Fibroblast of lung (primary cell): Measurements from ENCODE around the gene PRKCD.

Source experiments
- EZH2 ChIP-seq: IDR thresholded peaks from 2 replicates; pipeline ENCODE4 v1.5.1; 2012; ENCODE audit warnings: low read length, control low read depth, mild to moderate bottlenecking; ENCODE audit errors: missing control alignments
- TF ChIP-seq, protein P1 (sequence below), 2 donors: IDR thresholded peaks in 1 of 2; conservative IDR thresholded peaks in 1 of 2; 1 replicate in 1 of 2; 2 replicates in 1 of 2; pipeline ENCODE4 v1.5.1; 2011 to 2012; ENCODE audit warnings: low read length in 2 of 2, control low read depth in 1 of 2, inconsistent platforms in 1 of 2, low read depth in 1 of 2, mild to moderate bottlenecking in 1 of 2

DNA sequence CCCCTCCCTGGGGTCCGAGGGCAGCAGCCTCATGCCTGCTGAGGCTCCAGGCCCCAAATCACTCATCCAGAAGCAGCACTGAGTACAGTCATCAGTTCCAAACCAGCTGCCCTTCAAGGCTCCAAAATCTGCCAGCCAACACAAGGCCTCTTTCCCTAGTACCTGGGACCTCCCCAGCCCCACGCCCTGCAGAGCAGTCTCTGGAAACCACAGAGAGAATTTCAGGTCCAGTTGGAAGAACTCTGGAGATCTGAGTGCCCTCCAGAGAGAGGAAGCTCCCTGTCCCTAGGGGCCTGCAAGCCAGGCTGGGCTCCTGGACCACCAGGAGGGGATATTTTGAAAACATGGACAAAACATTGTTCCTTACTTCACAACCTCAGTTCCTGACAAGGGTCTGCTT is 68.6 kb downstream of the PRKCD start:
- TF ChIP-seq, protein P1, sequence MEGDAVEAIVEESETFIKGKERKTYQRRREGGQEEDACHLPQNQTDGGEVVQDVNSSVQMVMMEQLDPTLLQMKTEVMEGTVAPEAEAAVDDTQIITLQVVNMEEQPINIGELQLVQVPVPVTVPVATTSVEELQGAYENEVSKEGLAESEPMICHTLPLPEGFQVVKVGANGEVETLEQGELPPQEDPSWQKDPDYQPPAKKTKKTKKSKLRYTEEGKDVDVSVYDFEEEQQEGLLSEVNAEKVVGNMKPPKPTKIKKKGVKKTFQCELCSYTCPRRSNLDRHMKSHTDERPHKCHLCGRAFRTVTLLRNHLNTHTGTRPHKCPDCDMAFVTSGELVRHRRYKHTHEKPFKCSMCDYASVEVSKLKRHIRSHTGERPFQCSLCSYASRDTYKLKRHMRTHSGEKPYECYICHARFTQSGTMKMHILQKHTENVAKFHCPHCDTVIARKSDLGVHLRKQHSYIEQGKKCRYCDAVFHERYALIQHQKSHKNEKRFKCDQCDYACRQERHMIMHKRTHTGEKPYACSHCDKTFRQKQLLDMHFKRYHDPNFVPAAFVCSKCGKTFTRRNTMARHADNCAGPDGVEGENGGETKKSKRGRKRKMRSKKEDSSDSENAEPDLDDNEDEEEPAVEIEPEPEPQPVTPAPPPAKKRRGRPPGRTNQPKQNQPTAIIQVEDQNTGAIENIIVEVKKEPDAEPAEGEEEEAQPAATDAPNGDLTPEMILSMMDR (conservative IDR thresholded peaks at IDR 0.05 in 1 of 2, IDR thresholded peaks at IDR 0.05 in 1 of 2; ENCODE audit: low read depth in 1 of 2, low read length in 2 of 2): no peak
- no peak for TF ChIP-seq EZH2
